ENCODE data around the gene RHOG. TPM values are rescaled to one million over a fixed set of nuclear protein-coding genes. Genes with fewer than 3 reads are reported as not detected.

The RHOG gene
- total RNA-seq, 1 donor from 2014 or later: 25.0 TPM

DNA sequence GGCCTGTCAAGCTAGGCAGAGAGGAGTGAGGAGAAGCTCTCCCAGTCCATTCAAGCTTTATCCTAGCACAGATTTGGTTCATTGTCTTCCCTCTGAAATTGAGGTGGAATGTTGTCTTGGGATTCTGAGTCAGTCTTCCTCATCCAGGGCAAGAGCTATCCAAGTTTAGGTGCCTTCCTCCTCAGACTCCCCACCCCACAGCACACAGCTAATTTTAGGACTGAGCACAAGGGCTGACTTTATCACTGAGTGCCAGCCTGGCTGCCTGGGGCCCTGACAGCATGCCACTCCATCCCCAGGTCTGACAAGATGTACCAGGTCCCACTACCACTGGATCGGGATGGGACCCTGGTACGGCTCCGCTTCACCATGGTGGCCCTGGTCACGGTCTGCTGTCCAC lies 29.8 kb downstream of the RHOG start:
- no peak for DNase-seq (ENCODE audit: low read depth, low spot score)
- H3K4me1 Mint-ChIP-seq: peaks cover 18% of the 10 kb centered on the region
- H3K27ac Mint-ChIP-seq (ENCODE audit: unreplicated experiment): peak overlapping the region; percentile 27
- H3K27me3 Mint-ChIP-seq (ENCODE audit: low read depth): no peaks in the 10 kb centered on the region
- TF ChIP-seq, protein P1, sequence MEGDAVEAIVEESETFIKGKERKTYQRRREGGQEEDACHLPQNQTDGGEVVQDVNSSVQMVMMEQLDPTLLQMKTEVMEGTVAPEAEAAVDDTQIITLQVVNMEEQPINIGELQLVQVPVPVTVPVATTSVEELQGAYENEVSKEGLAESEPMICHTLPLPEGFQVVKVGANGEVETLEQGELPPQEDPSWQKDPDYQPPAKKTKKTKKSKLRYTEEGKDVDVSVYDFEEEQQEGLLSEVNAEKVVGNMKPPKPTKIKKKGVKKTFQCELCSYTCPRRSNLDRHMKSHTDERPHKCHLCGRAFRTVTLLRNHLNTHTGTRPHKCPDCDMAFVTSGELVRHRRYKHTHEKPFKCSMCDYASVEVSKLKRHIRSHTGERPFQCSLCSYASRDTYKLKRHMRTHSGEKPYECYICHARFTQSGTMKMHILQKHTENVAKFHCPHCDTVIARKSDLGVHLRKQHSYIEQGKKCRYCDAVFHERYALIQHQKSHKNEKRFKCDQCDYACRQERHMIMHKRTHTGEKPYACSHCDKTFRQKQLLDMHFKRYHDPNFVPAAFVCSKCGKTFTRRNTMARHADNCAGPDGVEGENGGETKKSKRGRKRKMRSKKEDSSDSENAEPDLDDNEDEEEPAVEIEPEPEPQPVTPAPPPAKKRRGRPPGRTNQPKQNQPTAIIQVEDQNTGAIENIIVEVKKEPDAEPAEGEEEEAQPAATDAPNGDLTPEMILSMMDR (conservative IDR thresholded peaks at IDR 0.05): no peak
- H3K36me3 Mint-ChIP-seq (ENCODE audit: low read depth): no peaks in the 10 kb centered on the region
- H3K4me3 Mint-ChIP-seq: peak overlapping the region; percentile 60
- H3K9me3 Mint-ChIP-seq: no peaks in the 10 kb centered on the region

DNA sequence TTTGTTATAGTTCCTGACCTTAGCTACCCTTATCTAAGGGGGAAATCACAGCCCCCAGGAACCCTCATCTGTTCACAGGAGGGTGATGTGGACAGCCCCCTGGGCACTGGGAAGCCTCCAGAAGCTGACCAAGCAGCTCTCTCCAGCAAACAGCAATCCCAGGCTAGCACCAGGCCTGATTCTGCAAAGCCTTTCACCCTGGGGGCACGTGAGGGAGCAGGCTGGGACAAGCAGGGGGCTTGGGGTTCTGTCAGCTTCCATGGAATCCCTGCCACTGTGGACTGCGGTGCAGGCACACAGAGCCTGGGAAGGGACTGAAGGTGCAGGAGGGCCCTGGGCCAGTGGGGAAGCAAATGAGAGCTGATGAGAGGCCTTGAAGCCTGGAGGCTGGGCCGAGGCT lies 30.3 kb downstream of the RHOG start:
- H3K36me3 Mint-ChIP-seq (ENCODE audit: low read depth): no peaks in the 10 kb centered on the region
- H3K27me3 Mint-ChIP-seq (ENCODE audit: low read depth): no peaks in the 10 kb centered on the region
- peaks cover 18% of the 10 kb centered on the region for H3K4me1 Mint-ChIP-seq
- H3K9me3 Mint-ChIP-seq: no peaks in the 10 kb centered on the region
- TF ChIP-seq, protein P1 (conservative IDR thresholded peaks at IDR 0.05): no peak
- H3K27ac Mint-ChIP-seq (ENCODE audit: unreplicated experiment): no peak overlapping the region
- no peak overlapping the region for H3K4me3 Mint-ChIP-seq
- no peak for DNase-seq (ENCODE audit: low read depth, low spot score)

DNA sequence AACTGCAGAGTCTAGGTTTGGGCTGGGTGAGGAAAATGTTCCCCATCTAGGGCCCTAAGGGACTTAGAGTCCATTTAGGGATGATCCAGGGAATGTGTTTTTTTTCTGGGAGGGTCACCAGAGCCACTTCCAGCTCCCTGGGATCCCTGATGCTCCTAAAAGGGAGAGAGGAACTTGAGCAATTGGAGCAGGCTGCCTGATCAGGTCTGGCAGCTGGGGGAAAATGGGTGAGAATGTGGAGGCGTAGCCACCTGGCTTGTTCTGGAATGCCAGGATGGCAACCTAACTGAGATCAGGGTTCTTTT lies 31.2 kb downstream of the RHOG start:
- Mint-ChIP-seq H3K27me3 (ENCODE audit: low read depth) (no peaks in the 10 kb centered on the region), H3K4me3 (peak overlapping the region; percentile 62), H3K9me3 (no peaks in the 10 kb centered on the region), H3K27ac (ENCODE audit: unreplicated experiment) (no peak overlapping the region), H3K36me3 (ENCODE audit: low read depth) (no peaks in the 10 kb centered on the region), H3K4me1 (peaks cover 18% of the 10 kb centered on the region)
- DNase-seq (ENCODE audit: low read depth, low spot score): no peak
- TF ChIP-seq, protein P1 (conservative IDR thresholded peaks at IDR 0.05): no peak

DNA sequence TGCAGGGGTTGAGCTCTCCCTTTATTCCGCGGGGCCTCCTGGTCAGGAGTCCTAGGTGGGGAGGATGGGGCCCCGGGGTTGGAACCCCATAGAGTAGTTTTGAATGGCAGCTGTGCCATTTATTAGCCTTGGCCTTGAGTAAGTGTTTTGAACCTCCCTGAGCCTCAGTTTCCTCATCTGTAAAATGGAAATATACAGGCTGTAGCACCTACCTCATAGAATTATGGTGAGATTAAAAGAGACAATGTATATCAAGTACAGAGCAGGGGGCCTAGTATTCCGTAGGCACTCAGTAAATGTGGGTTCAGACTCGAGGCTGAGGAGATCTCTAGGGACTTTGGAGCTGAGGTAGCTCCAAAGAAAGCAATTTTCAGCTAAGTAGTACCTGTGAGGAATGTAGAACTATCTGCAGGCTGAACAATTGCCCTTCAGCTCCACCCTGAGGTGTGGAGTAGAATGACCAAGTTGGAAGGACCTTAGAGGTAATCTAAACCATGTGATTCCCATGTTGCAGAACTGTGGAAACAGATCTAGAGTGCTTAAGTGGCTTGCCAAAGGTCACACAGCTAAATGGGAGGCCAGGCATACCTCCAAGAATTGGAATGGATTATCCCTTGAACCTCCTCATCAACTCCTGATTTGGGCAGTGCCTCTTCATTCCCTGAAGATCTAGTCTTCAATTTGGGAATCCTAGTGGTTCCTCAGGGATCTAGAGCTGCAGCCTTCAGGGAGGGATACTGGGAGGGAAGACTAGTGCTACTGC lies 31.7 kb downstream of the RHOG start:
- Mint-ChIP-seq H3K4me1 (peaks cover 18% of the 10 kb centered on the region), H3K4me3 (peak overlapping the region; percentile 95), H3K36me3 (ENCODE audit: low read depth) (no peaks in the 10 kb centered on the region), H3K27me3 (ENCODE audit: low read depth) (no peaks in the 10 kb centered on the region), H3K9me3 (no peaks in the 10 kb centered on the region), H3K27ac (ENCODE audit: unreplicated experiment) (no peak overlapping the region)
- no peak for DNase-seq (ENCODE audit: low read depth, low spot score)
- TF ChIP-seq, protein P1 (conservative IDR thresholded peaks at IDR 0.05): peak; percentile 56

DNA sequence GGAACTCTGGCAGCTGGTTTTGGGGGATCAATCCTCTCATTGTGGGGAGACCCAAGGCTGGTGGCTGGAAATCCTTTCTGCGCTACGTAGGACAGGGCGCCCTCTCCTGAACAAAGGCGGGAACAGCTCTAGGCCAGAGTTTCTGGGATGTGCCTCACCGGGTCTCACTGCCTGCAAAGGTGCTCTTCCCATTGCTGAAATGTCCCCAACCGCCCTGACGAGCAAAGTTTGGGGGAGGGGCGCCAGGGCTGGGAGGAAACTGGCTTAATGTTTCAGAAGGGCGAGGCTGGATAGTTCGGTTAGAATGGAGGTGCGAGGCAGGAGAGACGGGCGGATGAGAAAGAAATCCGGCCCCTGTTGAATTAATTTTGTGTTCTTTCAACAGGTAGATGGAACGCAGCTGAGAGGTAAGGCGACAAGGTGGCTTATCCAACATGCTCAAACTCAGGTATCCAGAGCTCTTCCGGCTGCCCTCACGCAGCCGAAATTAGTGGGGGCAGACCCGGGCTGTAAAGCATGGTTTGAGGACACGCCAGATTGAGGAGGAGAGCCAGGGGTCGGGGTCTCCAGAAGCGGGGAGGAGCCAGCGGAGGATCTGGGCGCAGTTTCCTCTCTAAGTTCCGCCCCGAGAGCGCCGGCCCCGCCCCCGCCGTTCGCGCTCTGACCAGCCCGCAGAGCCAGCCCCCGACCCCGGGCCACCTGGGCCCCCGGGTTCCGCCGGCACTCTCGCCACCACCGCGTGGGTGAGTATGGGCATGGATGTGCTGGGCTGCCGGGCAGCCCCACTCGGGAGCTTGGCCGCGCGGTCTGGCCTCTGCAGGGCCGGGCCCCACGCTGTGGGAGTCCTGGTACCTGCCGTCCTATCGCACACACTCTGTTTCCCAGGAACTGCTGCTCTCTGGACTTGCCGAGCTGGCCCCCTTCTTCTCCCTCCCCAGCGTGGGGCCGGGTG lies 32.6 kb downstream of the RHOG start, which contains the start of gene PGAP2:
Gene PGAP2 (plus strand): TSS at position 652 of the 952 bp plus-strand sequence. CDS start 2,700 bp downstream, outside the sequence.
- H3K4me3 Mint-ChIP-seq: peak within 1 kb of the TSS; percentile 95
- no peaks in the 10 kb centered on the region for H3K36me3 Mint-ChIP-seq (ENCODE audit: low read depth)
- H3K9me3 Mint-ChIP-seq: no peaks in the 10 kb centered on the region
- H3K27ac Mint-ChIP-seq (ENCODE audit: unreplicated experiment): peak within 1 kb of the TSS; percentile 78
- no peaks in the 10 kb centered on the region for H3K27me3 Mint-ChIP-seq (ENCODE audit: low read depth)
- TF ChIP-seq, protein P1 (conservative IDR thresholded peaks at IDR 0.05): peak; percentile 71
- DNase-seq (ENCODE audit: low read depth, low spot score): peak; percentile 73
- H3K4me1 Mint-ChIP-seq: peaks cover 18% of the 10 kb centered on the region

Data from neural crest cell (in vitro differentiated cells).